Spleen (tissue), 7 donors: ENCODE results near the gene NFX1.

ENCODE experiments used
- CTCF ChIP-seq, 11 experiments: fragments of 200-600 bp in 7 of 11; fragments of 450-650 bp in 4 of 11; sonication (generic) in 4 of 11; IDR thresholded peaks in 8 of 11; conservative IDR thresholded peaks in 3 of 11; 1 replicate in 7 of 11; 2 replicates in 4 of 11; pipeline versions ENCODE4 v1.4.0 to v1.8.0; 2016 to 2021; ENCODE audit warnings: antibody characterized with exemption in 11 of 11, inconsistent platforms in 4 of 11, mild to moderate bottlenecking in 1 of 11
- POLR2A ChIP-seq, 3 donors: fragments of 450-650 bp; IDR thresholded peaks; one replicate each; pipeline ENCODE4 v1.5.1; 2017; ENCODE audit warnings: antibody characterized with exemption in 3 of 3, mild to moderate bottlenecking in 1 of 3
- donor health status: DM: no; HTN: no; CAD: no; lungs with moderate emphysema.
- donor health status: DM: no; HTN: no; CAD: no.
- donor health status: DM: no; HTN: no; CAD: no.

DNA sequence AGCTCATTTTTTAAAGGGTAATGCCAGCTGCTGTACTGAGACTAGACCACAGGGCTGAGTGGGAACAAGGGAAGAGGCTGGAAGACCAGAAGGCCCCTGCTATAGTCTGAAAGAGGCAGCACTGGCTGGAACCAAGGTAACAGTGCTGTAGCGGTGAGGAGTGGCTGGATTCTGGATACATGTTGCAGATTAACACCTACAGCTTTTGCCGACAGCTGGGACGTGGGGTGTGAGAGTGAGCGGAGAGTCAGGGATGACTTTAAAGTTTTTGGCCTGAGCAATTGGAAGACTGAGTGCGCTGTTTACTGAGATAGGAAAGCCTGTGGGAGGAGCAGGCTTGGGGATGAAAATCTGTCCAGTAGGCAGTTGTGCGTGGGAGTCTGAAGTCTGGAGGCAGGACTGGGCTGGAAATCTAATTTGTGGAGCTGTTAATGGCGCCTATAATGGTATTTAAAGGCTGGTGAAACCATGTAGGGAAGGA, 85.6 kb downstream of the NFX1 start:
- TF ChIP-seq CTCF (IDR thresholded peaks at IDR 0.05 in 8 of 11, conservative IDR thresholded peaks at IDR 0.05 in 3 of 11), result no peak
- no peak for TF ChIP-seq POLR2A (IDR thresholded peaks at IDR 0.05)
